ENCODE data around the gene FNIP1.
"Not testable (repeated sequence)": the region's sequence is repeated elsewhere in the genome, so short reads cannot be mapped to it uniquely, and the experiment has no call there.

The FNIP1 gene

DNA sequence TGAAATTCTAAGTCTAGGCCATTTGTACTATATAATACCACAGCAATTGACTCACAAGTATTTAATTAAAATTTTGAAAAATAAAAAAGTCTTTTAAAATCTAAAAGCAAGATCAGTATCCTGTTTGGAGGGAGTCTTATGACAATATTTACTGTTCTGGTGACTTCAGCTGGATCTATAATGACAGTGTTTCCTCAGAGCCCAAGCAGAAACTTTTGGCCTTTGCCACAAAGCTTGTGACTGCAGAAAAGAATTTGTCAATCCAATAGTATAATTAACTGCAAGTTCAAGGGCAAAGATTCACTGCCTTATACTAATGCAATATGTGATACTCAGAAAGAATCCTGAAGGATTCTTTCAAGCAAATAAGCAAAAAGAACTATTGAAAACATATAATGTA lies 112.2 kb downstream of the FNIP1 start:
- no peak overlapping the region for H3K4me3 ChIP-seq (ENCODE audit: low read length)
- TF ChIP-seq, protein P1, sequence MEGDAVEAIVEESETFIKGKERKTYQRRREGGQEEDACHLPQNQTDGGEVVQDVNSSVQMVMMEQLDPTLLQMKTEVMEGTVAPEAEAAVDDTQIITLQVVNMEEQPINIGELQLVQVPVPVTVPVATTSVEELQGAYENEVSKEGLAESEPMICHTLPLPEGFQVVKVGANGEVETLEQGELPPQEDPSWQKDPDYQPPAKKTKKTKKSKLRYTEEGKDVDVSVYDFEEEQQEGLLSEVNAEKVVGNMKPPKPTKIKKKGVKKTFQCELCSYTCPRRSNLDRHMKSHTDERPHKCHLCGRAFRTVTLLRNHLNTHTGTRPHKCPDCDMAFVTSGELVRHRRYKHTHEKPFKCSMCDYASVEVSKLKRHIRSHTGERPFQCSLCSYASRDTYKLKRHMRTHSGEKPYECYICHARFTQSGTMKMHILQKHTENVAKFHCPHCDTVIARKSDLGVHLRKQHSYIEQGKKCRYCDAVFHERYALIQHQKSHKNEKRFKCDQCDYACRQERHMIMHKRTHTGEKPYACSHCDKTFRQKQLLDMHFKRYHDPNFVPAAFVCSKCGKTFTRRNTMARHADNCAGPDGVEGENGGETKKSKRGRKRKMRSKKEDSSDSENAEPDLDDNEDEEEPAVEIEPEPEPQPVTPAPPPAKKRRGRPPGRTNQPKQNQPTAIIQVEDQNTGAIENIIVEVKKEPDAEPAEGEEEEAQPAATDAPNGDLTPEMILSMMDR (conservative IDR thresholded peaks at IDR 0.05; ENCODE audit: low read depth, low read length): no peak
- DNase-seq (ENCODE audit: low read depth): no peak

DNA sequence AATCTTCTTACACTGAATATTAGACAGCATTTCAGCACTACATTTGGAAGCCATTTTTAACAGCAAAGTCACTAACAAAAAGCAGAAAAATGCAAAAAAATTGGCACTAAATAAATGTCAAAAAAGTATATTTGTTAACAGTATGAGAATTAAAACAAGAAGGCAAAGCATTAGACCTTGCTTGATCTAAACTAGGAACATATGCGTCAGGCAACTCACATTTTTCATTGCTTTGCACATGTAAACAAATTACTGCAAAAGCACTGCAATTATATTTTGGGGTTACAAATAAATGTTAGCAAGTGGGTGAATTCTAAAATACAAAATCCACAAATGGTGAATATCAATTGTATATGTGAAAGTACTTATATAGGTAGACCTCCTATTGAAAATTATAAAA lies 112.8 kb downstream of the FNIP1 start:
- TF ChIP-seq, protein P1 (conservative IDR thresholded peaks at IDR 0.05; ENCODE audit: low read depth, low read length): no peak
- DNase-seq (ENCODE audit: low read depth): no peak
- no peak overlapping the region for H3K4me3 ChIP-seq (ENCODE audit: low read length)

DNA sequence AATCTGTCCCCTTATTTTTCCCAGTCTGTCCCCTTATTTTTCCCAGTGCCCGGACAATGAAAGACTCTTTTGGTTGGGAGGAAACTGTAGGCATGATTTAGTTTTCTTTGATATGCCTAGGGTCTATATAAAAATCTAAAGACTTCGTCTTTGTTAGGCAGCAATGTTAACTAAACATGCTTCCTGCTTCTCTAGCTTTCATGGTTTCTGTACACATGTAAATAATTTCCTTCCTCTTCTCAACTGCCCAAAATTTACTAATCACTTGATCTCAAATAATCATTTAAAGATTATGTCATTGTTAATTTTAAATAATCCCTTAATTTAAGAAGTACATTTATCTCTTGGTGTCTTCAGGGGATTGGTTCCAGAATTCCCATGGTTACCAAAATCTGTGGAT lies 114.0 kb downstream of the FNIP1 start:
- DNase-seq (ENCODE audit: low read depth): no peak
- H3K4me3 ChIP-seq (ENCODE audit: low read length): no peak overlapping the region
- TF ChIP-seq, protein P1 (conservative IDR thresholded peaks at IDR 0.05; ENCODE audit: low read depth, low read length): no peak

DNA sequence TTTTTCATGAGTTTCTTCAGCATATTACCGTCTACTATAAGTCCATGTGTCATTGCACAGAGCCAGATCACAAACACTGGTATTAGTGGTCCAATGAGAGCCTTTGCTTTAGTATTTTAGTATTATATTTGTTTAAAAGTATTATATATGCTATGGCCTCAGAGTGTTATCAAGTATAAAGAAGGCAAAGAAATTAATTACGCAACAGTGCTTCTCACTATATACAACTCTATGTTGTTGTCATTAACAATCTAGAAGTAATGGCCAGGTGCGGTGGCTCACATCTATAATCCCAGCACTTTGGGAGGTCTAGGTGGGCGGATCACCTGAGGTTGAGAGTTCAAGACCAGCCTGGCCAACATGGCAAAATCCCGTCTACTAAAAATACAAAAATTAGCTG lies 114.6 kb downstream of the FNIP1 start:
- no peak for DNase-seq (ENCODE audit: low read depth)
- no peak overlapping the region for H3K4me3 ChIP-seq (ENCODE audit: low read length)

DNA sequence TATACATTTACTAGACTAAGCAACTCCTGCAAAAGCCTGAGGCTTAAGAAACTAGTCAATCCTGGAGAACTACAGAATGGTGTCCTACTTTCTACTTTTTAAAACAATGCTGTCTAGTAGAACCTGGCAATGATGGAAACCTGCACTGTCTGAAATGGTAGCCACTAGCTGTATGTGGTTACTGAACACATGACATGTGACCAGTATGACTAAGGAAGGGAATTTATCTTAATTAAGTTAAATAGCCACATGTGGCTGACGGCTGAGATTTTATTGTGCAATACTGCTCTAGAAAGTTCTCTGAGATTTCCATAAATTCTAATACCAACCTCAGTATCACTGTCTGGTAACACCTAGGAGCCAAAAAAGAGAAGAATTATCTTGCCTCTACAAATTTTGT lies 116.9 kb downstream of the FNIP1 start:
- TF ChIP-seq, protein P1 (conservative IDR thresholded peaks at IDR 0.05; ENCODE audit: low read depth, low read length): no peak
- peak; percentile 51 for DNase-seq (ENCODE audit: low read depth)
- H3K4me3 ChIP-seq (ENCODE audit: low read length): no peak overlapping the region

More for the DNA sequence above, 114.6 kb downstream of the FNIP1 start:
- TF ChIP-seq, protein P1 (conservative IDR thresholded peaks at IDR 0.05; ENCODE audit: low read depth, low read length): no peak

DNA sequence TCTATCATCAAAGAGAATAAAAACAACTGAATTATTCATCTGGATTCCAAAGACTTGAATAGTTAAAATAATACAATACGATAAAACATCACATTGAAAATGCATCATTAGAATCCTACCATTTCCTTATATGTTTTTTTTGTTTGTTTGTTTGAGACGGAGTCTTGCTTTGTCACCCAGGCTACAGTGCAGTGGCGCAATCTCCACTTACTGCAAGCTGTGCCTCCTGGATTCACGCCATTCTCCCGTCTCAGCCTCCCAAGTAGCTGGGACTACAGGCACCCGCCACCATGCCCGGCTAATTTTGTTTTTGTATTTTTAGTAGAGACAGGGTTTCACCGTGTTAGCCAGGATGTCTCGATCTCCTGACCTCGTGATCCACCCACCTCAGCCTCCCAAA lies 118.5 kb downstream of the FNIP1 start:
- not testable (repeated sequence) for H3K4me3 ChIP-seq (ENCODE audit: low read length); DNase-seq (ENCODE audit: low read depth)

DNA sequence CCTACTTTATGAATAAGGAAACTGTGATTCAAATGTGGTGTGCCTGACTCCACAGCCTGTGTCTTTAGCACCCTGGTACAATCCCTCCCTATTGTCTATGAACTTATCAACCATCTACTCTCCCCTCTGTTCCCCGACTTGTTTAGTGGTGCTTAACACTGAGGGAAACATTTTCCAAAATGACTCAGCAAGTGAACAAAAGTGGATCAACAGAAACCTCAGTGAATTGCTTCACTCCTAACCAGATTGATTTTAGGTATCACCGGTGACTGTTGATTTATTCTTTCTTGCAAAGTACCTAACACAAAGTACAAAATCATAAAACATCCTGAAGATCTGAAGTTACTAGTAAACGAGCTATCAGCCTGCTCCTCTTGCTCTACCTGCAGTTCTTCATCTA lies 119.7 kb downstream of the FNIP1 start:
- no peak overlapping the region for H3K4me3 ChIP-seq (ENCODE audit: low read length)
- no peak for DNase-seq (ENCODE audit: low read depth)
- TF ChIP-seq, protein P1 (conservative IDR thresholded peaks at IDR 0.05; ENCODE audit: low read depth, low read length): no peak

DNA sequence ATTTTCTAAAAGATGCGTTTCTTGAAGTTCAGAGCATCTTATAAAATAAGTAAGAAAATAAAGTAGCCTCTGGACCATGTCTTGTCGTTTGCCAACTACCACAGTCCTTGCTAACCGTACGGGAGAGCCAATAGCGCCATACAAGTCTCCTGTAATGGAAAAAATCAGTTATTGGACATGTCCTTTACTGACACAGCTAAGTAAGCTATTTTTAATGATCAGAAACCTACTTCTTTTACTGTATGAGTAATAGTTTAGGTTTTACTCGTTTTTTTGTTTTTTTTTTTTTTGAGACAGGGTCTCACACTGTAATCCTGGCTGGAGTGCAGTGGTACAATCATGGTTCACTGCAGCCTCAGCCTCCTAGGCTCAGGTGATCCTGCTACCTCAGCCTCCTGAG lies 124.0 kb downstream of the FNIP1 start:
- TF ChIP-seq, protein P1 (conservative IDR thresholded peaks at IDR 0.05; ENCODE audit: low read depth, low read length): no peak
- DNase-seq (ENCODE audit: low read depth): no peak
- no peak overlapping the region for H3K4me3 ChIP-seq (ENCODE audit: low read length)

Data from retinal pigment epithelial cell (primary cell).